Tibial nerve (tissue), 4 donors: ENCODE results near the gene DSG4.

Experiments used
- EP300 ChIP-seq, 2 donors: sonication (generic); formaldehyde crosslinking; IDR thresholded peaks; one replicate each; pipeline ENCODE4 v1.6.1; 2017; ENCODE audit warnings: antibody characterized with exemption in 2 of 2, mild to moderate bottlenecking in 1 of 2
- POLR2A ChIP-seq, 2 donors: fragments of 450-650 bp; IDR thresholded peaks; one replicate each; pipeline ENCODE4 v1.6.1; 2017; ENCODE audit warnings: antibody characterized with exemption in 2 of 2, mild to moderate bottlenecking in 2 of 2, moderate library complexity in 2 of 2
- TF ChIP-seq, protein P1 (sequence below), 5 experiments: fragments of 200-600 bp in 3 of 5; fragments of 450-650 bp in 2 of 5; sonication (generic) in 3 of 5; IDR thresholded peaks; one replicate each; pipeline ENCODE4 v1.5.1; 2016 to 2019; ENCODE audit warnings: antibody characterized with exemption in 5 of 5, mild to moderate bottlenecking in 3 of 5, moderate library complexity in 2 of 5

- TF ChIP-seq, protein P1, sequence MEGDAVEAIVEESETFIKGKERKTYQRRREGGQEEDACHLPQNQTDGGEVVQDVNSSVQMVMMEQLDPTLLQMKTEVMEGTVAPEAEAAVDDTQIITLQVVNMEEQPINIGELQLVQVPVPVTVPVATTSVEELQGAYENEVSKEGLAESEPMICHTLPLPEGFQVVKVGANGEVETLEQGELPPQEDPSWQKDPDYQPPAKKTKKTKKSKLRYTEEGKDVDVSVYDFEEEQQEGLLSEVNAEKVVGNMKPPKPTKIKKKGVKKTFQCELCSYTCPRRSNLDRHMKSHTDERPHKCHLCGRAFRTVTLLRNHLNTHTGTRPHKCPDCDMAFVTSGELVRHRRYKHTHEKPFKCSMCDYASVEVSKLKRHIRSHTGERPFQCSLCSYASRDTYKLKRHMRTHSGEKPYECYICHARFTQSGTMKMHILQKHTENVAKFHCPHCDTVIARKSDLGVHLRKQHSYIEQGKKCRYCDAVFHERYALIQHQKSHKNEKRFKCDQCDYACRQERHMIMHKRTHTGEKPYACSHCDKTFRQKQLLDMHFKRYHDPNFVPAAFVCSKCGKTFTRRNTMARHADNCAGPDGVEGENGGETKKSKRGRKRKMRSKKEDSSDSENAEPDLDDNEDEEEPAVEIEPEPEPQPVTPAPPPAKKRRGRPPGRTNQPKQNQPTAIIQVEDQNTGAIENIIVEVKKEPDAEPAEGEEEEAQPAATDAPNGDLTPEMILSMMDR (IDR thresholded peaks at IDR 0.05): no peak
- no peak for TF ChIP-seq EP300 (IDR thresholded peaks at IDR 0.05)
- no peak for TF ChIP-seq POLR2A (IDR thresholded peaks at IDR 0.05)
These were observed 60.2 kb downstream of the DSG4 start for GRCh38 chr18:31436825-31437224.
